ENCODE data around the gene ZPBP2.

The ZPBP2 gene

DNA sequence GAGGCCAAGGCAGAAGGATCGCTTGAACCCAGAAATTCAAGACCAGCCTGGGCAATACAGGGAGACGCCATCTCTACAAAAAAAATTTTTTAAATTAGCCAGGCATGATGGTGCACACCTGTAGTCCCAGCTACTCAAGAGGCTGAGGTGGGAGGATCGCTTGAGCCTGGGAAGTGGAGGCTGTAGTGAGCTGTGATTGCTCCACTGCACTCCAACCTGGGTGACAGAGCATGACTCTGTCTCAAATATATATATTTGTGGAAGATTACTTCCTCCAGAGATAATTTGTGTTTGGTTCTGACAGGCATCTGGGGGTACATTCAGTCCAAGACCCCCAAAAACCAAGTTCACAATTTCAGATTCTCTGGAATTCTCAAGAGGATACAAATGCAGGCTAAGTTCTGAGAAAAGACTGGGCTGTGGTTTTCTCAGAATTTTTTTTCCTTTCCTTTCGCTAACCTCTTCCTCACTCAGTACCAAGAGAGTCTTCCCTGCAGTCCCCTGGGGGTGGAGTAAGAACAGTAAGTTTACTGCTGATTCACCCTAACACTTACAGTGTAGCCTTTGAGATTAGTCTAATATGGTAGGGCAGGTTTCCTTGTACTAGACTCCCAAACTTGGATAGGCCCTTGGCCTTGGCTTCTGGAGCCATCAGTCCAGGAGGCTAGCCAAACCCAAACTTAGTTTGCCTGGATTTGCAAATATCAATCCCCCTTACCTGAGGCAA, 35.3 kb downstream of the ZPBP2 start:
- no peaks in the 10 kb centered on the region for H3K4me1 ChIP-seq (ENCODE audit: insufficient read depth, low read length, severe bottlenecking)
- no peak overlapping the region for H3K4me2 ChIP-seq (ENCODE audit: low read length)
- peak overlapping the region; percentile 13 for H3K27ac ChIP-seq (ENCODE audit: low read depth, low read length, poor library complexity, severe bottlenecking)
- no peaks in the 10 kb centered on the region for H4K20me1 ChIP-seq (ENCODE audit: insufficient read depth, low read length)
- H3F3A ChIP-seq (ENCODE audit: insufficient read depth, low read length): no peaks in the 10 kb centered on the region
- H3K9me2 ChIP-seq (ENCODE audit: low read depth, low read length): no peaks in the 10 kb centered on the region
- no peak overlapping the region for H3K4me3 ChIP-seq (ENCODE audit: low read depth, low read length, poor library complexity, severe bottlenecking)
- no peaks in the 10 kb centered on the region for H3K9me3 ChIP-seq (ENCODE audit: low read length)
- H3K27me3 ChIP-seq (ENCODE audit: insufficient read depth, low read length): no peaks in the 10 kb centered on the region
- no peak overlapping the region for H3K9ac ChIP-seq (ENCODE audit: low read length)
- no peaks in the 10 kb centered on the region for H3K79me2 ChIP-seq (ENCODE audit: insufficient read depth, low read length)
- peaks cover 44% of the 10 kb centered on the region for H3K36me3 ChIP-seq (ENCODE audit: insufficient read depth, low read length)
- H2AFZ ChIP-seq (ENCODE audit: low read length): no peak overlapping the region
- no peak for TF ChIP-seq EZH2 (IDR thresholded peaks at IDR 0.05; ENCODE audit: borderline replicate concordance, low read length)
- TF ChIP-seq, protein P1, sequence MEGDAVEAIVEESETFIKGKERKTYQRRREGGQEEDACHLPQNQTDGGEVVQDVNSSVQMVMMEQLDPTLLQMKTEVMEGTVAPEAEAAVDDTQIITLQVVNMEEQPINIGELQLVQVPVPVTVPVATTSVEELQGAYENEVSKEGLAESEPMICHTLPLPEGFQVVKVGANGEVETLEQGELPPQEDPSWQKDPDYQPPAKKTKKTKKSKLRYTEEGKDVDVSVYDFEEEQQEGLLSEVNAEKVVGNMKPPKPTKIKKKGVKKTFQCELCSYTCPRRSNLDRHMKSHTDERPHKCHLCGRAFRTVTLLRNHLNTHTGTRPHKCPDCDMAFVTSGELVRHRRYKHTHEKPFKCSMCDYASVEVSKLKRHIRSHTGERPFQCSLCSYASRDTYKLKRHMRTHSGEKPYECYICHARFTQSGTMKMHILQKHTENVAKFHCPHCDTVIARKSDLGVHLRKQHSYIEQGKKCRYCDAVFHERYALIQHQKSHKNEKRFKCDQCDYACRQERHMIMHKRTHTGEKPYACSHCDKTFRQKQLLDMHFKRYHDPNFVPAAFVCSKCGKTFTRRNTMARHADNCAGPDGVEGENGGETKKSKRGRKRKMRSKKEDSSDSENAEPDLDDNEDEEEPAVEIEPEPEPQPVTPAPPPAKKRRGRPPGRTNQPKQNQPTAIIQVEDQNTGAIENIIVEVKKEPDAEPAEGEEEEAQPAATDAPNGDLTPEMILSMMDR (IDR thresholded peaks at IDR 0.05; ENCODE audit: low read length): no peak

DNA sequence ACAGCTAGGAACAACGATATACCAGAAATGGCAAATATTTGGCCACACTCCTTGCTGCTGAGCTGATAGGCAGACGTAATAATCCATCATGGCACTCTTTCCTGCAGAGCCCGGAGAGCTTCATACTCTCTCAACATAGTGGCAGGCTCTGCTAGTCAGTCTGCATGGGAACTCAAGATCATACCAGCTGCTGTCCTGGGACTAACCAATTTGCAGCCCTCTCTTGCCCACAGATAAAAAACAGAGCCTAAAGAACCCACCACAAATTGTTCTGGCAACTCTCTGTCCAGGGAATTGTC, 36.9 kb downstream of the ZPBP2 start:
- H3K9me2 ChIP-seq (ENCODE audit: low read depth, low read length): no peaks in the 10 kb centered on the region
- no peaks in the 10 kb centered on the region for H3K27me3 ChIP-seq (ENCODE audit: insufficient read depth, low read length)
- no peaks in the 10 kb centered on the region for H3K9me3 ChIP-seq (ENCODE audit: low read length)
- TF ChIP-seq, protein P1 (IDR thresholded peaks at IDR 0.05; ENCODE audit: low read length): no peak
- TF ChIP-seq EZH2 (IDR thresholded peaks at IDR 0.05; ENCODE audit: borderline replicate concordance, low read length): no peak
- no peaks in the 10 kb centered on the region for H3F3A ChIP-seq (ENCODE audit: insufficient read depth, low read length)
- no peaks in the 10 kb centered on the region for H4K20me1 ChIP-seq (ENCODE audit: insufficient read depth, low read length)
- H3K4me2 ChIP-seq (ENCODE audit: low read length): no peak overlapping the region
- H3K27ac ChIP-seq (ENCODE audit: low read depth, low read length, poor library complexity, severe bottlenecking): no peak overlapping the region
- peaks cover 58% of the 10 kb centered on the region for H3K36me3 ChIP-seq (ENCODE audit: insufficient read depth, low read length)
- no peak overlapping the region for H2AFZ ChIP-seq (ENCODE audit: low read length)
- H3K9ac ChIP-seq (ENCODE audit: low read length): no peak overlapping the region
- H3K79me2 ChIP-seq (ENCODE audit: insufficient read depth, low read length): no peaks in the 10 kb centered on the region
- H3K4me1 ChIP-seq (ENCODE audit: insufficient read depth, low read length, severe bottlenecking): no peaks in the 10 kb centered on the region
- no peak overlapping the region for H3K4me3 ChIP-seq (ENCODE audit: low read depth, low read length, poor library complexity, severe bottlenecking)

DNA sequence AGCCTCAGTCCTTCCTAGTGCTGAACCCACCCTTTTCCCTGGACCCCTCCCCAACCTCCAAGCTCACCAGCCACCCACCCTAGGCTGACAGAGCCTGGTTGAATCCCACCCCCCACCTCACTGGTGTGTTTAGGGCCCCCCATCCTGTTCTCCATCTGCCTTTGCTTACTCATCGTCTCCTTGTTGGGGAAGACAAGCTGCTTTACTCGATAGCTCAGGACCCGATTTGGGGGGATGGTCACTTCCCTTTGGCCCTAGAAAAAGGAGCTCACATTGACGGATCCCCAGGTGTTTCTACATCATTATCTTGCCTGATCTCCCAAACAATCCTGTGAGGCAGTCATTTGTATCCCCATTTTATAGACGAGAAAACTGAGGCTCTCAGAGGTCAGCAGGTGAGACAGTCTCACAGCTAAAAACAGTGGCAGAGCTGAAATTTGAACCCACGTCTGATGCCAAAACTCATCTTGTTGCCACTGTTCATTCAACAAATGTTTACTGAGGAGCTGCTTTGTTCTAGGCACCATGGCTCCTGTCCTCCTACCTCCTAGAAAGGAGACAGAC, 40.9 kb downstream of the ZPBP2 start:
- no peaks in the 10 kb centered on the region for H3K79me2 ChIP-seq (ENCODE audit: insufficient read depth, low read length)
- H3K9ac ChIP-seq (ENCODE audit: low read length): no peak overlapping the region
- H3F3A ChIP-seq (ENCODE audit: insufficient read depth, low read length): no peaks in the 10 kb centered on the region
- H3K36me3 ChIP-seq (ENCODE audit: insufficient read depth, low read length): peaks cover 72% of the 10 kb centered on the region
- no peak overlapping the region for H3K27ac ChIP-seq (ENCODE audit: low read depth, low read length, poor library complexity, severe bottlenecking)
- TF ChIP-seq, protein P1 (IDR thresholded peaks at IDR 0.05; ENCODE audit: low read length): no peak
- no peak for TF ChIP-seq EZH2 (IDR thresholded peaks at IDR 0.05; ENCODE audit: borderline replicate concordance, low read length)
- H3K4me3 ChIP-seq (ENCODE audit: low read depth, low read length, poor library complexity, severe bottlenecking): no peak overlapping the region
- no peaks in the 10 kb centered on the region for H3K9me3 ChIP-seq (ENCODE audit: low read length)
- H3K9me2 ChIP-seq (ENCODE audit: low read depth, low read length): no peaks in the 10 kb centered on the region
- no peak overlapping the region for H2AFZ ChIP-seq (ENCODE audit: low read length)
- H3K4me2 ChIP-seq (ENCODE audit: low read length): no peak overlapping the region
- no peaks in the 10 kb centered on the region for H3K4me1 ChIP-seq (ENCODE audit: insufficient read depth, low read length, severe bottlenecking)
- H3K27me3 ChIP-seq (ENCODE audit: insufficient read depth, low read length): no peaks in the 10 kb centered on the region
- no peaks in the 10 kb centered on the region for H4K20me1 ChIP-seq (ENCODE audit: insufficient read depth, low read length)

All from OCI-LY1 (cell line).